Measurements from ENCODE around the gene OR7G1. TPM values are rescaled to one million over a fixed set of nuclear protein-coding genes. Genes with fewer than 3 reads are reported as not detected.
A peak's percentile ranks its signal among the peaks of the same experiment; 100 is the strongest.

OR7G1 gene
- total RNA-seq, result not detected

- Mint-ChIP-seq H3K9me3 (no peaks in the 10 kb centered on the region), H3K4me3 (no peak within 1 kb of the TSS), H3K27ac (no peak within 1 kb of the TSS), H3K27me3 (peaks cover 20% of the 10 kb centered on the region), H3K4me1 (ENCODE audit: low read depth) (no peaks in the 10 kb centered on the region), H3K36me3 (ENCODE audit: low read depth) (no peaks in the 10 kb centered on the region)
- intact Hi-C loops (cut with micrococcal nuclease), result no loop called here
- no peak for DNase-seq
- ATAC-seq, result no peak
- TF ChIP-seq CTCF (IDR thresholded peaks at IDR 0.05), result no peak
- CTCF ChIA-PET, result no interaction called here
- POLR2A ChIA-PET, result no interaction called here
Observed at GRCh38 chr19:9115307-9115813, at the start of gene OR7G1. Gene OR7G1 (minus strand): TSS chr19:9115763. CDS start chr19:9115763, 0 bp downstream.

- intact Hi-C loops (cut with micrococcal nuclease), result no loop called here
- no peaks in the 10 kb centered on the region for H3K4me1 Mint-ChIP-seq (ENCODE audit: low read depth)
- H3K9me3 Mint-ChIP-seq, result peaks cover 15% of the 10 kb centered on the region
Observed at GRCh38 chr19:9165261-9165660, 49.7 kb upstream of the OR7G1 start.

GRCh38 chr19:9161427-9161826 lies 45.9 kb upstream of the OR7G1 start:
- no peaks in the 10 kb centered on the region for H3K4me1 Mint-ChIP-seq (ENCODE audit: low read depth)
- POLR2A ChIA-PET, result no interaction called here
- H3K27ac Mint-ChIP-seq, result no peak overlapping the region
- TF ChIP-seq CTCF (IDR thresholded peaks at IDR 0.05), result no peak
- H3K27me3 Mint-ChIP-seq, result no peaks in the 10 kb centered on the region
- intact Hi-C loops (cut with micrococcal nuclease), result no loop called here
- peaks cover 90% of the 10 kb centered on the region for H3K36me3 Mint-ChIP-seq (ENCODE audit: low read depth)
- peaks cover 22% of the 10 kb centered on the region for H3K9me3 Mint-ChIP-seq
- ATAC-seq, result no peak
- CTCF ChIA-PET, result no interaction called here
- no peak overlapping the region for H3K4me3 Mint-ChIP-seq
- DNase-seq, result no peak

More at GRCh38 chr19:9165261-9165660, 49.7 kb upstream of the OR7G1 start:
- no peak overlapping the region for H3K4me3 Mint-ChIP-seq
- H3K27ac Mint-ChIP-seq, result no peak overlapping the region
- no peak for ATAC-seq
- H3K27me3 Mint-ChIP-seq, result no peaks in the 10 kb centered on the region
- CTCF ChIA-PET, result no interaction called here
- POLR2A ChIA-PET, result no interaction called here
- no peak for TF ChIP-seq CTCF (IDR thresholded peaks at IDR 0.05)
- no peak for DNase-seq
- H3K36me3 Mint-ChIP-seq (ENCODE audit: low read depth), result peaks cover 64% of the 10 kb centered on the region

GRCh38 chr19:9159891-9160290 lies 44.3 kb upstream of the OR7G1 start:
- intact Hi-C loops (cut with micrococcal nuclease), result no loop called here
- CTCF ChIA-PET, result no interaction called here
- POLR2A ChIA-PET, result no interaction called here
- no peak overlapping the region for H3K4me3 Mint-ChIP-seq
- H3K36me3 Mint-ChIP-seq (ENCODE audit: low read depth), result peaks cover 92% of the 10 kb centered on the region
- no peak for TF ChIP-seq CTCF (IDR thresholded peaks at IDR 0.05)
- no peak for ATAC-seq
- no peak overlapping the region for H3K27ac Mint-ChIP-seq
- H3K27me3 Mint-ChIP-seq, result no peaks in the 10 kb centered on the region
- H3K4me1 Mint-ChIP-seq (ENCODE audit: low read depth), result peaks cover 8% of the 10 kb centered on the region
- no peak for DNase-seq
- peaks cover 22% of the 10 kb centered on the region for H3K9me3 Mint-ChIP-seq

- Mint-ChIP-seq H3K27ac (peak overlapping the region; percentile 21), H3K27me3 (no peaks in the 10 kb centered on the region), H3K4me3 (no peak overlapping the region), H3K36me3 (ENCODE audit: low read depth) (peaks cover 98% of the 10 kb centered on the region), H3K9me3 (peaks cover 25% of the 10 kb centered on the region), H3K4me1 (ENCODE audit: low read depth) (peaks cover 28% of the 10 kb centered on the region)
- DNase-seq, result no peak
- intact Hi-C loops (cut with micrococcal nuclease), result no loop called here
- CTCF ChIA-PET, result no interaction called here
- POLR2A ChIA-PET, result no interaction called here
- no peak for TF ChIP-seq CTCF (IDR thresholded peaks at IDR 0.05)
- no peak for ATAC-seq
Observed at GRCh38 chr19:9156304-9156703, 40.7 kb upstream of the OR7G1 start.
